Stimulated activated CD4-positive, alpha-beta T cell treated with anti-CD3 and anti-CD28 coated beads, Interleukin-4, amount 100 ng/mL, for 1 hour (primary cell): ENCODE measurements around the gene TTC7B.

ENCODE experiments used
- DNase-seq: peaks from one replicate; pipeline ENCODE4 v3.0.0-alpha.2; 2020

The TTC7B gene

GRCh38 chr14:90805084-90805391, 11.2 kb downstream of the TTC7B start:
- no peak for DNase-seq

DNA sequence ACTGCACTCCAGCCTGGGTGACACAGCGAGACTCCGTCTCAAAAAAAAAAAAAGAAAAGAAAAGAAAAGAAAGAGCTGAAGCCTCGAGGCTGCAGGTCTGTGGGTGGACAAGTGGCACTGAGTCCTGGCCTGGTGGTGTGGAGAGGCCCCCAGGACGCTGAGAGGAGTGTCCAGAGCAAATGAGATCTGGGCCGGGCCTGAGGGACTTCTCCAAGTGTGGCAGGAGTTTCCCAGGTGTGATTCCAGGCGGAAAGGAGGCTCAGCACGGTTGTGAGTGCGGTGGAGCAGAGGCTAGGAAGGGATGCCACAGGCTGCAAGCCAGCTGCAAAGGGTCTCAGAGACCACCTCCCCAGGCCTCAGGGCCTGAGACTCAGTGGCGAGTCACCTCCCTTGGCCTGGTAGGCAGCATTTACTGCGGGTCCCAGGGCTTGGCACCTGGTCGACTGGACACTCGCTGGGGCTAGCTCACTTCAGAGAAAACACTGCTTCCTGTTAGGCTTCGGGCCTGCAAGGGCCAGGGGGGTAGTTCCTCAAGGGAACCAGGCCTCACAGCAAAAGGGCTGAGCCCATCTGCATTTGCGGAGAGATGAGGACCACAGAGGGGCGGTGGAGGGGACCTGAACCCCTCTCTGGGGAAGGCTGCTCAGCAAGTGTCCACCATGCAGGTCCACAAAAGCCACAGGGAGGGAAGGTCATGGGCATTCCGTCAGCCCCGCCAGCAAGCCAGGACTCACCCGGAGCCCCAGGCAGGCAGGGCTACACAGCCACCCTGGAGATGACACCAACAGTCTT, 11.7 kb downstream of the TTC7B start:
- no peak for DNase-seq

DNA sequence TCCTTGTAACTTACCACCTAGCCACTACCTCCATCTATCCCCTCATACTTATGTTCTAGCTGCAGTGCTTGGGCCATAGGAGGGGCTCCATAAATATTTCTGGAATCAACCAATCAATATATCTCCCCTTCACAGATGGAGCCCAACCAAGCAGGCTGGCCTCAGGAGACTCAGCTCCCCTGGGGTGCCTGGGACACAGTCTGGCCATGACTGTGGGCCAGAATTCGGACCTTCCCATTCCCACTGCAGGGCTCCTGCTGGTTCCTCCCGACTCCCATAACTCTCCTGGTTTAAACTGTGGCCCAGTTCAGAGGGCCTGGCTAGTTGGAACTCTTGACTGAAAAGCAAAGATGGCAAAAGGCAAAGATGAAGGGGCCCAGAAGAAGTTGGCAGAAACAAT, 13.0 kb downstream of the TTC7B start:
- DNase-seq, result no peak

DNA sequence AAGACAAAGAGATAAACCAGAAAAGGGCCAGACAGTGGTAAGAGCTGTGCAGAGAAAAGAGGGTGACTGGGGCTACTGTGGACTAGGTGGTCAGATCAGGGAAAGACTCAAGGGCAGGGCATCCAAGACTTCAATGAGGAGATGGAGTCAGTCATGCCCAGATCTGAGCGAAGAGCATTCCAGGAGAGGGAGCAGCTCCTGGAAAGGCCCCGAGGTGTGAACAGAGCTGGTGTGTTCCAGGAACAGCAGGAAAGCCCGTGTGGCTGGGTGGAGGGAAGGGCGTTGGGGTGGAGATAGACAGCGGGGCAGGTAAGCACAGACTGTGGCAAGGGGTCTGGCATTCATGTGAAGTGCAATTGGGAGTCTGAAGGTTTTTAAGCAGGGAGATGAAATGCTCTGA, 16.8 kb downstream of the TTC7B start:
- no peak for DNase-seq

DNA sequence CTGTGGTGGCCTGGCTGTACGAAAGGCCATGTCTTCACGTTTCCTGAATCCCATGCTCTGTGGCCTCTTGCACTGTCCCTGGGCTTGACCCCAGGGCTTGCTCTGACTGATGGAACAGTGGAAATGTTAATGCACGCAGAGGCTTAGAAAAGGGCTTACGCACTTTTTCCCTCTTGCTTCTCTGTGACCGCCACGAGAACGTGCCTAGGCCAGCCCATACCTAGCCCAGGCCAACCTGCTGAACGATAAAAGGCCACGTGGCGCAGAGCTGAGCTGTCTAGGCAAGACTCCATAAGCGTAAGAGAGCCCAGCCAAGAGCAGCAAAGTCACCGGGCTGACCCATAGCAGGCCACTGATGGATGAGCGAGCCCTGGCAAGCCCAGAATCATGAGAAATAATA, 18.3 kb downstream of the TTC7B start:
- no peak for DNase-seq

DNA sequence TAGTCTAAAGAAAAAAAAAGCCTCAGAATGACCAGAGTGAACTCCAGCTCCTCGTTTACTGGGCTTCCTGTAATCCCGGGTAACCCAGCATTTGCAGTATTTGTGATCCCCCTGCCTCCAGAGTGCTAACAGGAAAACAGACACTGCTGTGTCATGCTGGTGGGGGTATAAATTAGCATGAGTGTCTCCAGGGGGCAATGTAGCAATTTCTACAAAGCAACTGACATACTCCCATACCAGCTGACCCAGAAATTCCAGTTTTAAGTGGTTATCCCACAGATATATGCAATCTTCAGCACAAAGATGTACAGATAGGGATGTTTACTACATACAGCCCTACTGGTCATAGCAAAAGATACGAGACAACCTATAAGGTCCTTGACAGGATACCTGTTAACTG, 18.8 kb downstream of the TTC7B start:
- DNase-seq, result no peak

DNA sequence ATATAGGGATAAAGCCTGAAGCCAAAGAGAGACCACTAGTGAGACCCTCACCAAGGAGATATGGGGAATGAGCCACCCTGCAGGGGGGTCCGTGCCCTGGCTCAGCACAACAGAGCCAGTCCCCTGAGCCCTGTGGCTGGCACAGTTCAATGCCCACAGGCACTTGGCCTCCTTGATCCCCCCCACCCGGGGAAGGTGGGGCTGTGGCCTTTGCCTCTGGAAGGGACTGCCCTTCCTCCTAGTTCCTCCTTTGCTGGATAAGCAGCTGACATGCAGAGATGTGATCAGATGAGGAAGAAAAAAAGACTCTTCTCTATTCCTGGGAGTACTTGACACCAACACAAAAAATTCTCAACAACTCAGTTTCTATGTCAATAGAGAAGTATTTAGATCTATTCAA, 19.9 kb downstream of the TTC7B start:
- DNase-seq, result no peak

DNA sequence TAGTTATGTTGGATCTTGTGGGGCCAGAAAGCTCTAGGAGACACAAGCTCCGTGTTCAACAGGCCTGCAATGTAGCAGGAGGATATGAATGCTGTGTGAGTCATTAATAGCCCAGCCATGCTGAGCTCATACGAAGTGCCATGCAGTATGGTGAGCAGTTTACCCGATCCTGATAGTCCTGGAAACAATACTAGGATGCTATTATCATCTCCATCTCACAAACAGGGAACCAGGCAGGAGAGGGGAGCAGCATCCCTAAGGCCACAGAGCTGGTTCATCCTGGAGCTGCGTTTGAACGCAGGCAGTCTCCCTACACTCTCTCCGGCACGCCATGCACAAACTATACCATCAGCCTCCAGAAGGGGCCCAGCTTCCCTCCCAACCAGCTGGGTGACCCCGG, 20.5 kb downstream of the TTC7B start:
- no peak for DNase-seq

- no peak for DNase-seq
Observed at GRCh38 chr14:90791486-90791885, 24.7 kb downstream of the TTC7B start.

- no peak for DNase-seq
Observed at GRCh38 chr14:90788031-90788430, 28.2 kb downstream of the TTC7B start.

GRCh38 chr14:90785876-90786450, 30.3 kb downstream of the TTC7B start:
- DNase-seq, result no peak

DNA sequence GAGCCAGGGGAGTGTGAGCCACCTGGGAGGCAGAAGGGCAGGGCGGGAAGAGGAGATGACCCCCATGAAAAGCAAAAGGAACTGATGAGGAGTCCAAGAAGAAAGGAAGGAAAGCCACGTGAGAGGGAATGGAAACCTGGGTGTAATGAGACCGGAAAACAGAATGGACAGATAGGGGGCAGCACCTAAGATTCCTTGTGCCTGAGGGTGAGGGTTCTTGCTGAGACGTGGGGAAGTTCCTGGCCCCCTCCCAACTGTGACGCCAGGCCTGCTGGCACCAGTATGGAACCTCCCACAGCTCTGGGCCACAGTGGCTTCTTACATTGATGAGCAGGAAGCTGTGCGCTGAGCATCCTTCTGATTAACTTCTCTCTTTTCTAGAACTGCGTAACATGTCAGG, 30.8 kb downstream of the TTC7B start:
- DNase-seq, result no peak

- no peak for DNase-seq
Observed at GRCh38 chr14:90784621-90785270, 31.5 kb downstream of the TTC7B start.

- no peak for DNase-seq
Observed at GRCh38 chr14:90783344-90783743, 32.9 kb downstream of the TTC7B start.

GRCh38 chr14:90782892-90783291, 33.3 kb downstream of the TTC7B start:
- DNase-seq, result no peak

- DNase-seq, result no peak
Observed at GRCh38 chr14:90781876-90782275, 34.4 kb downstream of the TTC7B start.

- DNase-seq, result no peak
Observed at GRCh38 chr14:90781344-90781761, 34.9 kb downstream of the TTC7B start.

GRCh38 chr14:90780519-90780918, 35.7 kb downstream of the TTC7B start:
- DNase-seq, result no peak

GRCh38 chr14:90778571-90779255, 37.5 kb downstream of the TTC7B start:
- no peak for DNase-seq

- DNase-seq, result no peak
Observed at GRCh38 chr14:90777830-90778485, 38.3 kb downstream of the TTC7B start.

GRCh38 chr14:90777358-90777757, 38.9 kb downstream of the TTC7B start:
- DNase-seq, result no peak

DNA sequence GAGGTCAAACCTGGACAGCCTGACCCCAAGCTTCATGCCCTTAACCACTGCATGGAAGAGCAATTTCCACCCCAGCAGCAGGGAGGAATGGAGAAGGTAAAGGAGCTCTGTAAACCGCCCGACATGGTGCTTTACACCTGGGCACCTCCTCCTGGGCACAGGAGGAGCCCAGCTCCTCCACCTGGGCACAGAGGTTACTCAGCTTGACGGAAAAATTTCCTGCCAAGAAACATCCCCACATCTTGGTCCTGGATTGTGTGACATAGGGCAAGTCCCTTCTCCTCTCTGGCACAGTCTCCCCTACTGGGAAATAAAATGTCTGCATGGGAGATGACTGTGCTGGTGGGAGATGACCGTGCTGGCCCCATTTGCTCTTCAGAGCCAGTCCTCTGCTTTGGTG, 40.8 kb downstream of the TTC7B start:
- DNase-seq, result no peak

DNA sequence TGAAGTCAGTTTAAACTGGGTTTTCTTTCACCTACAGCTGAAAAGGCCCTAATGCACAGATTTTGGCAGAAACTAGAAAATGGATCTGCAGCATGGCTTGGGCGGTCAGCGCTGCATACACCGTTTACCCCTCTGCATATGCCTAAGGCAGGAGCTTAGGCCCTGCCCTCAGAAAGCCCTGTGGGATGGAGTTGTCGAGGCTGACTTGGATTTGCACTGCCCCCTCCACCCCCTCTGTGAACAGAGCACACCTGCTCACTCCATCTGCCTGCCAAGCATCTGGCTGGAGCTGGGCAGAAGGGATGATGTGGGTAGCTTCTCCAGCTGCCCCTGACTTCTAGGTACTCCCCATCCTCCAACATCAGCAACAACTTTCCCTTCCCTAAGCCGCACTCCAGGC, 41.9 kb downstream of the TTC7B start:
- DNase-seq, result no peak
